Liver (tissue), 9 donors: Measurements from ENCODE around the gene EXTL1. TPM values are rescaled to one million over a fixed set of nuclear protein-coding genes. Genes with fewer than 3 reads are reported as not detected.

Experiments used
- DNase-seq: peaks from one replicate; pipeline ENCODE4 v3.0.0-alpha.2; 2017; ENCODE audit warnings: low spot score
- H3K27ac ChIP-seq, 2 donors: one replicate each; pipeline ENCODE4 v1.7.0; 2013; ENCODE audit warnings: inconsistent platforms in 2 of 2, low read length in 2 of 2, control low read depth in 1 of 2, low read depth in 1 of 2, mild to moderate bottlenecking in 1 of 2
- H3K27me3 ChIP-seq, 4 donors: one replicate each; pipeline versions ENCODE4 v1.6.1 to v1.7.0; 2013; ENCODE audit warnings: low read length in 3 of 4, inconsistent platforms in 1 of 4, mild to moderate bottlenecking in 1 of 4, moderate library complexity in 1 of 4; ENCODE audit not compliant: control insufficient read depth in 4 of 4, insufficient read depth in 4 of 4
- H3K36me3 ChIP-seq, 4 donors: one replicate each; pipeline versions ENCODE4 v1.6.1 to v1.7.0; 2013; ENCODE audit warnings: low read length in 3 of 4, mild to moderate bottlenecking in 3 of 4, low read depth in 1 of 4, moderate library complexity in 1 of 4; ENCODE audit not compliant: control insufficient read depth in 4 of 4, insufficient read depth in 3 of 4
- H3K4me1 ChIP-seq, 4 donors: one replicate each; pipeline versions ENCODE4 v1.6.1 to v1.7.0; 2013; ENCODE audit warnings: low read length in 3 of 4, mild to moderate bottlenecking in 3 of 4, moderate library complexity in 1 of 4; ENCODE audit not compliant: control insufficient read depth in 4 of 4, insufficient read depth in 4 of 4
- H3K4me3 ChIP-seq, 3 donors: one replicate each; pipeline versions ENCODE4 v1.6.1 to v1.7.0; 2013; ENCODE audit warnings: low read length in 3 of 3, control low read depth in 1 of 3, low read depth in 1 of 3, mild to moderate bottlenecking in 1 of 3
- H3K9ac ChIP-seq, 2 donors: one replicate each; pipeline ENCODE4 v1.7.0; 2013; ENCODE audit warnings: low read length in 2 of 2, mild to moderate bottlenecking in 2 of 2, moderate library complexity in 2 of 2, control low read depth in 1 of 2, low read depth in 1 of 2
- H3K9me3 ChIP-seq, 4 donors: one replicate each; pipeline versions ENCODE4 v1.6.1 to v1.7.0; 2013; ENCODE audit warnings: low read length in 3 of 4; ENCODE audit not compliant: control insufficient read depth in 4 of 4
- FOXA1 ChIP-seq: IDR thresholded peaks from 2 replicates; pipeline ENCODE4 v1.6.1; 2016; ENCODE audit warnings: antibody characterized with exemption
- FOXA2 ChIP-seq: IDR thresholded peaks from 2 replicates; pipeline ENCODE4 v1.6.1; 2016; ENCODE audit warnings: antibody characterized with exemption
- GABPA ChIP-seq, 2 donors: IDR thresholded peaks in 1 of 2; conservative IDR thresholded peaks in 1 of 2; 2 replicates each; pipeline ENCODE4 v1.6.1; 2016; ENCODE audit warnings: antibody characterized with exemption in 2 of 2, mild to moderate bottlenecking in 1 of 2, moderate library complexity in 1 of 2
- HNF4A ChIP-seq, 2 donors: conservative IDR thresholded peaks; 2 replicates each; pipeline ENCODE4 v1.6.1; 2016; ENCODE audit warnings: antibody characterized with exemption in 2 of 2, mild to moderate bottlenecking in 2 of 2
- HNF4G ChIP-seq: IDR thresholded peaks from 2 replicates; pipeline ENCODE4 v1.6.1; 2016; ENCODE audit warnings: antibody characterized with exemption
- RXRA ChIP-seq, 2 donors: IDR thresholded peaks; 2 replicates each; pipeline ENCODE4 v1.6.1; 2017 to 2018; ENCODE audit warnings: antibody characterized with exemption in 2 of 2, mild to moderate bottlenecking in 1 of 2
- SP1 ChIP-seq: IDR thresholded peaks from 2 replicates; pipeline ENCODE4 v1.6.1; 2018; ENCODE audit warnings: antibody characterized with exemption, mild to moderate bottlenecking
- TAF1 ChIP-seq: conservative IDR thresholded peaks from 2 replicates; pipeline ENCODE4 v1.6.1; 2016; ENCODE audit warnings: antibody characterized with exemption, mild to moderate bottlenecking
- YY1 ChIP-seq: IDR thresholded peaks from 2 replicates; pipeline ENCODE4 v1.6.1; 2016; ENCODE audit warnings: antibody characterized with exemption, mild to moderate bottlenecking
- WGBS: extraction: QIAGEN DNeasy Blood & Tissue Kit; methylation state at CpG from one replicate; pipeline ENCODE4 v1.1.7; 2013; 5-methylcytosine and 5-hydroxymethylcytosine counted together
- polyA plus RNA-seq, 2 donors: library from polyadenylated mRNA; stranded (reverse) in 1 of 2; unstranded in 1 of 2; fragments of 200-250 nt in 1 of 2; fragments of >200 nt in 1 of 2; fragmentation: Nextera tagmentation in 1 of 2; extraction: Ambion mirVana in 1 of 2; gene quantifications; one replicate each; pipeline versions ENCODE4 v1.2.1 to v1.2.3, GENCODE V29; 2013 to 2015
- total RNA-seq, 2 donors: library from RNA; depleted of rRNA; stranded (reverse); fragments of >200 nt; gene quantifications; one replicate each; pipeline ENCODE4 v1.2.3, GENCODE V29; 2014
- TF ChIP-seq, protein P1 (sequence below): IDR thresholded peaks from 2 replicates; pipeline ENCODE4 v1.6.1; 2016; ENCODE audit warnings: antibody characterized with exemption
- TF ChIP-seq, protein P2 (sequence below): IDR thresholded peaks from 2 replicates; pipeline ENCODE4 v1.6.1; 2016; ENCODE audit warnings: antibody characterized with exemption
- TF ChIP-seq, protein P3 (sequence below): fragments of 150-350 bp; IDR thresholded peaks from 2 replicates; pipeline ENCODE4 v1.5.1; 2017; ENCODE audit warnings: improper control_type of control experiment, low read depth, low read length; ENCODE audit not compliant: missing input control
- TF ChIP-seq, protein P4 (sequence below): IDR thresholded peaks from 2 replicates; pipeline ENCODE4 v1.6.1; 2016; ENCODE audit warnings: antibody characterized with exemption
- TF ChIP-seq, protein P5 (sequence below): IDR thresholded peaks from 2 replicates; pipeline ENCODE4 v1.6.1; 2016; ENCODE audit warnings: antibody characterized with exemption, mild to moderate bottlenecking
- donor health status: healthy.
- donor health status: healthy.
- donor health status: healthy.
- donor health status: healthy.
- donor health status: healthy.

Gene EXTL1
- total and polyA plus RNA-seq, 4 donors = under 0.01 TPM; not detected in 3

DNA sequence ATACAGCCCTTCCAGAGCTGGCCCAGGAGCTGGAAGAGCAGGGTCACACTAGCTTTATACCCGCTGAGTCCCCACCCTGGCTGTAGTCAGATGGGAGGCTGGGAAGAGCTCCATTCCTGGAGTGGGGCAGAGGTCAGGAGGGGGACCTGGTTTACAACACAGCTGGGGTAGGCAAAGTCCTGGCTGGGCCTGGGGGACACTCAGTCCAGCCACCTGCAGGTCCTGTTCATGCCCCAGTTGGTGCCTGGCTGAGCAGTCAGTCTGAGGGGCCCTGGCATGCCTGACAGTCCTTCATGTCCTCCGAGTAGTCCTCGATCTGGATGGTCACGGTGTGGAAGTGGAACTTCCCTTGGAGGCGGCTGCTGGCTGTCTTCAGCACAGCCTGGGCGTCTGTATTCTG lies 17.3 kb downstream of the EXTL1 start:
- 77% methylated on average over 6 of the region's 6 CpGs for WGBS
- Histone ChIP-seq H3K4me3 (no peak overlapping the region), H3K27me3 (peaks cover 0 to under 1% (median 0%) of the 10 kb centered on the region in 4 donors), H3K36me3 (no peaks in the 10 kb centered on the region), H3K27ac (no peak overlapping the region), H3K9ac (no peak overlapping the region), H3K4me1 (peaks cover 1 to 14% (median 8%) of the 10 kb centered on the region in 4 donors), H3K9me3 (no peaks in the 10 kb centered on the region)
- no peak for DNase-seq
- TF ChIP-seq, protein P1, sequence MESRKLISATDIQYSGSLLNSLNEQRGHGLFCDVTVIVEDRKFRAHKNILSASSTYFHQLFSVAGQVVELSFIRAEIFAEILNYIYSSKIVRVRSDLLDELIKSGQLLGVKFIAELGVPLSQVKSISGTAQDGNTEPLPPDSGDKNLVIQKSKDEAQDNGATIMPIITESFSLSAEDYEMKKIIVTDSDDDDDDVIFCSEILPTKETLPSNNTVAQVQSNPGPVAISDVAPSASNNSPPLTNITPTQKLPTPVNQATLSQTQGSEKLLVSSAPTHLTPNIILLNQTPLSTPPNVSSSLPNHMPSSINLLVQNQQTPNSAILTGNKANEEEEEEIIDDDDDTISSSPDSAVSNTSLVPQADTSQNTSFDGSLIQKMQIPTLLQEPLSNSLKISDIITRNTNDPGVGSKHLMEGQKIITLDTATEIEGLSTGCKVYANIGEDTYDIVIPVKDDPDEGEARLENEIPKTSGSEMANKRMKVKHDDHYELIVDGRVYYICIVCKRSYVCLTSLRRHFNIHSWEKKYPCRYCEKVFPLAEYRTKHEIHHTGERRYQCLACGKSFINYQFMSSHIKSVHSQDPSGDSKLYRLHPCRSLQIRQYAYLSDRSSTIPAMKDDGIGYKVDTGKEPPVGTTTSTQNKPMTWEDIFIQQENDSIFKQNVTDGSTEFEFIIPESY = no peak
- no peak for TF ChIP-seq YY1
- TF ChIP-seq, protein P2, sequence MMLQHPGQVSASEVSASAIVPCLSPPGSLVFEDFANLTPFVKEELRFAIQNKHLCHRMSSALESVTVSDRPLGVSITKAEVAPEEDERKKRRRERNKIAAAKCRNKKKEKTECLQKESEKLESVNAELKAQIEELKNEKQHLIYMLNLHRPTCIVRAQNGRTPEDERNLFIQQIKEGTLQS = no peak
- TF ChIP-seq HNF4G = no peak
- TF ChIP-seq FOXA1 = no peak

DNA sequence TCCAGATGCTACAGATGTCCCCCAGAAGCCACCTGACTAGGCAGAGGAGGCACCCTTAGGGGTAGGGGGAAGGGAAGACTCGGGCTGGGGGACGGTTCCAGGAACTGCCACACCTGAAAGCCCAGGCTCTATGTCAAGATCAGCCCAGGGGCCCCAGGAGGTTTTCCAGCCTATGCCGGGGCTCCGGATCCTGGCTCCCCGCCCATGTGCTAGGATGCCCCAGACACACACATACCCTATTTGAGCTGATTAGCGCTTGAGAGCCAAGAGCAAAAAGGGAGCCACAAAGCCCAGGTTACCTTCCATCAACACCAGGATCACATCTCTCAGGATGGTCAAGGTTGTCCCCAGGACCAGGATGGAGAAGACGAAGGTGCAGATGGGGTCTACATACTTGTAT lies 19.8 kb downstream of the EXTL1 start:
- Histone ChIP-seq H3K9ac (no peak overlapping the region), H3K27me3 (peaks cover 0 to 9% (median 2%) of the 10 kb centered on the region in 4 donors), H3K9me3 (no peaks in the 10 kb centered on the region), H3K4me3 (no peak overlapping the region), H3K36me3 (no peaks in the 10 kb centered on the region), H3K27ac (no peak overlapping the region), H3K4me1 (peaks cover 6 to 14% (median 8%) of the 10 kb centered on the region in 4 donors)
- WGBS = 85% methylated on average over 7 of the region's 7 CpGs
- no peak for DNase-seq
- TF ChIP-seq HNF4G (no peak), TAF1 (no peak), RXRA (IDR thresholded peaks at IDR 0.05) (no peak), GABPA (IDR thresholded peaks at IDR 0.05 in 1 of 2, conservative IDR thresholded peaks at IDR 0.05 in 1 of 2) (no peak), HNF4A (conservative IDR thresholded peaks at IDR 0.05) (no peak)
- TF ChIP-seq, protein P3, sequence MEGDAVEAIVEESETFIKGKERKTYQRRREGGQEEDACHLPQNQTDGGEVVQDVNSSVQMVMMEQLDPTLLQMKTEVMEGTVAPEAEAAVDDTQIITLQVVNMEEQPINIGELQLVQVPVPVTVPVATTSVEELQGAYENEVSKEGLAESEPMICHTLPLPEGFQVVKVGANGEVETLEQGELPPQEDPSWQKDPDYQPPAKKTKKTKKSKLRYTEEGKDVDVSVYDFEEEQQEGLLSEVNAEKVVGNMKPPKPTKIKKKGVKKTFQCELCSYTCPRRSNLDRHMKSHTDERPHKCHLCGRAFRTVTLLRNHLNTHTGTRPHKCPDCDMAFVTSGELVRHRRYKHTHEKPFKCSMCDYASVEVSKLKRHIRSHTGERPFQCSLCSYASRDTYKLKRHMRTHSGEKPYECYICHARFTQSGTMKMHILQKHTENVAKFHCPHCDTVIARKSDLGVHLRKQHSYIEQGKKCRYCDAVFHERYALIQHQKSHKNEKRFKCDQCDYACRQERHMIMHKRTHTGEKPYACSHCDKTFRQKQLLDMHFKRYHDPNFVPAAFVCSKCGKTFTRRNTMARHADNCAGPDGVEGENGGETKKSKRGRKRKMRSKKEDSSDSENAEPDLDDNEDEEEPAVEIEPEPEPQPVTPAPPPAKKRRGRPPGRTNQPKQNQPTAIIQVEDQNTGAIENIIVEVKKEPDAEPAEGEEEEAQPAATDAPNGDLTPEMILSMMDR = no peak
- TF ChIP-seq, protein P2 = no peak
- TF ChIP-seq, protein P4, sequence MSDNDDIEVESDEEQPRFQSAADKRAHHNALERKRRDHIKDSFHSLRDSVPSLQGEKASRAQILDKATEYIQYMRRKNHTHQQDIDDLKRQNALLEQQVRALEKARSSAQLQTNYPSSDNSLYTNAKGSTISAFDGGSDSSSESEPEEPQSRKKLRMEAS = no peak

DNA sequence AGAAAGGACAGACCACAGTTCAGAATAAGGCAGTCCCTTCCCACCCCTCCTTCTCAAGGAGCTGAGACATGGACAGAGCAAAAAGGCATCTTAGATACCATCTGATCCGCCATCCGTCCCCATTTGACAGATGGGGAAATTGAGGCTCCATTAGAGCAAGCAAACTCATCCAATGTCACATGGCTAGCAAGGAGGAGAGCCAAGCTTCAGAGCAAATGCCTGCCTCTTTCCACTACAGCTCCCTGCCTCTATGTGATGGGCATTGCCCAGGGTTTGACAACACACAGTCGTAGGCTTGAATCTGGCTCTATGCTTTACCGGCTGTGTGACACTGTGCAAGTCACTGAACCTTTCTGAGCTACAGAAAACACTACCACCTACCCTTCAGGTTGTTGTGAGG lies 20.4 kb downstream of the EXTL1 start:
- no peaks in the 10 kb centered on the region for H3K9me3 ChIP-seq
- no peaks in the 10 kb centered on the region for H3K36me3 ChIP-seq
- H3K4me1 ChIP-seq = peaks cover 7 to 14% (median 9%) of the 10 kb centered on the region in 4 donors
- H3K9ac ChIP-seq = no peak overlapping the region
- H3K27me3 ChIP-seq = peaks cover 0 to 15% (median 6%) of the 10 kb centered on the region in 4 donors
- no peak overlapping the region for H3K4me3 ChIP-seq
- no peak for DNase-seq
- H3K27ac ChIP-seq = no peak overlapping the region
- WGBS = 71% methylated on average over 4 of the region's 4 CpGs
- TF ChIP-seq YY1 (no peak), SP1 (no peak), FOXA2 (no peak)
- TF ChIP-seq, protein P1 = no peak
- TF ChIP-seq, protein P3 = no peak
- TF ChIP-seq, protein P5, sequence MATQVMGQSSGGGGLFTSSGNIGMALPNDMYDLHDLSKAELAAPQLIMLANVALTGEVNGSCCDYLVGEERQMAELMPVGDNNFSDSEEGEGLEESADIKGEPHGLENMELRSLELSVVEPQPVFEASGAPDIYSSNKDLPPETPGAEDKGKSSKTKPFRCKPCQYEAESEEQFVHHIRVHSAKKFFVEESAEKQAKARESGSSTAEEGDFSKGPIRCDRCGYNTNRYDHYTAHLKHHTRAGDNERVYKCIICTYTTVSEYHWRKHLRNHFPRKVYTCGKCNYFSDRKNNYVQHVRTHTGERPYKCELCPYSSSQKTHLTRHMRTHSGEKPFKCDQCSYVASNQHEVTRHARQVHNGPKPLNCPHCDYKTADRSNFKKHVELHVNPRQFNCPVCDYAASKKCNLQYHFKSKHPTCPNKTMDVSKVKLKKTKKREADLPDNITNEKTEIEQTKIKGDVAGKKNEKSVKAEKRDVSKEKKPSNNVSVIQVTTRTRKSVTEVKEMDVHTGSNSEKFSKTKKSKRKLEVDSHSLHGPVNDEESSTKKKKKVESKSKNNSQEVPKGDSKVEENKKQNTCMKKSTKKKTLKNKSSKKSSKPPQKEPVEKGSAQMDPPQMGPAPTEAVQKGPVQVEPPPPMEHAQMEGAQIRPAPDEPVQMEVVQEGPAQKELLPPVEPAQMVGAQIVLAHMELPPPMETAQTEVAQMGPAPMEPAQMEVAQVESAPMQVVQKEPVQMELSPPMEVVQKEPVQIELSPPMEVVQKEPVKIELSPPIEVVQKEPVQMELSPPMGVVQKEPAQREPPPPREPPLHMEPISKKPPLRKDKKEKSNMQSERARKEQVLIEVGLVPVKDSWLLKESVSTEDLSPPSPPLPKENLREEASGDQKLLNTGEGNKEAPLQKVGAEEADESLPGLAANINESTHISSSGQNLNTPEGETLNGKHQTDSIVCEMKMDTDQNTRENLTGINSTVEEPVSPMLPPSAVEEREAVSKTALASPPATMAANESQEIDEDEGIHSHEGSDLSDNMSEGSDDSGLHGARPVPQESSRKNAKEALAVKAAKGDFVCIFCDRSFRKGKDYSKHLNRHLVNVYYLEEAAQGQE = no peak
